NCI-H1092 (cell line): Measurements from ENCODE around the gene ANAPC13.

ENCODE experiments used
- DNase-seq: peaks from one replicate; lab custom pipeline; 2025; lab: John Stamatoyannopoulos, UW

Gene ANAPC13

DNA sequence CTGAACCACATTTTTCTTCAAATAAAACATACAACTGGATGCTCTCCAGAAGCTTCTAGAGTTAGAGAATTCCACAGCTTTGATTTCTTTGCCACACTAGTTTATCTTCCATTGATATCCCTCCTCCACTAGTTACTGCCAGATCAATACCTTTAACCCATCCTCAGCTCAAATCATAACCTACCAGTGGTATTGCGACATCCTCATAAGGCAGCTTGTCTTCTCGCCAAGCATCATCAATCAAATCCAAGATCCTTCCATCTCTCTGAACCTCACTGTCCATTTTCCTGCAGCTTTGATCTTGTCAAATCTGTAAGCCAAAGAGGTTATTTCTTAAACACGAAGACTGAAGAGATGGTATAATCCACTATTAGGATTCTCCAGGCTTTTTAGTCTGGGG is 3.2 kb downstream of the ANAPC13 start:
- DNase-seq = no peak

DNA sequence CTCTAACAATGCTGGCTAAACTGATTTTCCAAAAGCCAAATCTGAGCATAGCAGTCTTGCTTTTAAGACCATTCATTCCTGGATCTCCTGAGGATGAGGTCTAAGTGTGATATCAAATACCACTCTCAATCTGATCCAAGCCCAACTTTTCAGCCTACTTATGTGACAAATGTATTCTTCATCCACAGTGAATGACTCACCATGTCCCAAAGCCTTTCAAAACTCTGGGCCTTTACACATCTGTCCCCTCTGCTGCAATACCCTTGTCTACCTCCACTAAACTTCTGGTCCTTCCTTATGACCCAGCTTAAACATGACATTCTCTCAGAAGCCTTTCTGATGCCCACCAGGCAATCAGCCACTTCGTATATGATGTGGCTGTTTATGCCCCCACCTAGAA is 4.6 kb downstream of the ANAPC13 start:
- no peak for DNase-seq

DNA sequence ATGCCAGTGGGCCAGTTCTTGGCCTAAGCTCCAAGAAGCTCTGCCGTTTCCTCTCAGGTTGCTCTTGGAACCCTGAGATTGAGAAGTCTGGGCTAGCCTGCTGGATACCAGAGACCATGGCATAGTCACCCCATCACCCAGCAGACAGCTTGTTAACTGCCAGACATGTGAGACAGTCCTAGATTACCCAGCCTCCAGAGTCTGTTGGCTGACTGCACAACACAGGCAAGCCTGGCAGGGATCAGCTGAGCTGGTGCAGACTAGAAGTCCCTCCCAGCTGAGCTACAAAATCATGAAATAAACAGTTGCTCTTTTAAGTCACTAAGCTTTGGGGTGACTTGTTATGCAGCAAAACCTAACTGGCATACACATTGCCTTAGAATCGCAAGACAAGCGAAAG is 5.2 kb downstream of the ANAPC13 start:
- no peak for DNase-seq

DNA sequence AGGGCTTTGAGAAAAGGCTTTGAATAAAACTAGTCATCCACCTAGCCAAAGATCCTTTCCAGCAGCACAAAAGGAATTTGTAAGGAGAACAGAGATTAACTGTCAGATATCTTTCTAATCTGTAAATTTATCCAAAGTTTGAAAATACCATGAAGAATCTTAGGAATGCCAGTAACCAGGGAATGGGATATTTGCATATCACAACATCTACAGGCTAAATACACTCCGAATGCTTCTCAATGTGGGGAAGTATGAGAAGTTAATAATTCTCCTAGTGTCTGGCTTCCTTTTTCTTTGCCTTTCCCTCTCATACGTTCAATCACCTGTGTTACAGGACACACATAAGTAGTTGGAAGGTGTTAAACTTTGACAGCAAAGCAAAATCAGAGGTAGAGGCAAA is 7.8 kb downstream of the ANAPC13 start:
- DNase-seq = no peak

DNA sequence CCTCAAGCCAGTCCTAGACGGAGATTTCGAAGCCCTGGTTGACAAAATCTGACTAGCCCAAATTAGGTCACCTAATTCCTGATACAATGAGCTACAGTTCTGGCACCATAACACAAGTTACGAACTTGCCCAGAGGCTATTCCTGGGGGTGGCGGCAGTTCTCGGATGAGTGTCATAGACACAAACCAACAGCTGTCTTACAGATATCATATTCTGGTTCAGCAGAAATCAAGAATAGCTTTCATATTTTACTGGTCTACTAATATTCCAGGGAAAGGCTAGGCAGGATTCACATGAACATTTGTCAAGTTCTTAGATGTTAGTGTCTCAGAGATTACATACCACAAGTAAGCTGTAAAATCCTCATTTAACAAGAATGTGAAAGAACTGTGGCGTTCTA is 8.8 kb downstream of the ANAPC13 start:
- DNase-seq = no peak

DNA sequence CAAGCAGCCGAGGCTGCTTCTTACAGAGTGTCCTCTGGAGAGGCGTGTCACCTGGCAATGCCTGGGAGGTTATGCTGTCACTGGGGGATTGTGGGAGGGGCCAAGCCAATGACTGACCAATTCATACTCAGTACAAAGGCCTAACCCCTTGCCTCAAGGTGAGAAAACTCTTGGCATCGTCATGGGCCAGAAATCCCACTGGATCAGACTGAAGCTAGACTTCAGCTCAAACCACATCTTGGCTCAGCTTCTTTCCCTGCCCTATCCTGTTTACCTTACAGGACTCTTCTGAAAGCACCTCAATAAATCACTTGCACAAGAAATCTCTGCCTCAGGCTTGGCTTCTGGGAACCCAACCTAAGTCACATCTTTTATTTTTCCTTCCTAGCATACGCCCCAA is 9.5 kb downstream of the ANAPC13 start:
- DNase-seq = no peak

DNA sequence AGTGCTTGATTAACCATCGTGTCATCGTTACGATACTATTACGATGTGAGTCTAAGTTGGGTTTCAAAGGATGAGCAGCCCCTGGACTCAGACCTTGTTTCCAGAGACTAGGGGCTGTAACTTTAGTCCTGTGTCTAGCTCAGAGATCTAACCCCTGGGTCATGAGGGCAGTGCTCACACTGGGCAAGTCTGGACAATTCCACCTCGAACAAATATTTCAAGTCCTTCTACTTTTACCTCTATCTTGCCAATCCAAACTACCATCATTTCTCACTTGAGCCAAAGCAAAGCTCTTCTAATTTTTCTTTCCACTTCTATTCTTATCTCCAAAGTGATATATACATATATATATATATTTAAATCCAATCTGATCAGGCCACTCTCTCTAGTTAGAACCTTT is 10.8 kb downstream of the ANAPC13 start:
- no peak for DNase-seq

DNA sequence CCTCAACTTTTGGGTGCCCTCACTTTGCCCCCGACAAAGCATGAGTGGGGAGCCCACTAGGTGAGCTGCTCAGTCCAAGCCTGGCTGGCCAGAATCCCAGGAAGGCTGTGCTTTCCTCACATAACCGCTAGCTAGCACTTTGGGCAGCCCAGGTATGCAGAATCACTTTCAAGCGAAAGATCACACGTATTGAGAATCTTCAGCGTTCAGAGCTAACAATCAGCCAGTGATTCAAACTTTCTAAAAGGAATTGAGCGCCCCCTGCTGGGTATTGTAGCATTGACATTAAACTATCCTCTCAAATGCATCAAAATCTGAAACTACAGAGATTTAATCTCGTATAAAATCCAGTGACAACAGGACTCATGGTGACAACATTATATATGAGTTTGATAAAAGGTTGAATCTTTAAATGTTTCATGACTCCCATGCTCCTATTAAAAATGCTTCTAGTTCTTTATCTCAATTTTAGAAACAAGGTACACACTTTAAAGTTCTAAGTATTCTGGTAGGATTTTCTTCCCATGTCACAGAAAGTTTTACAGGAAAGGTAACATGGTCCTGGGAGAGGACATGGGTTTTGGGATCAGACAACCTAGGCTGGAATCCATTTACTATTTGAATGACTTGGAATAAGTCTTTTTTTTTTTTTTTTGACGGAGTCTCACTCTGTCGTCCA is 11.8 kb downstream of the ANAPC13 start:
- peak; percentile 69 for DNase-seq

DNA sequence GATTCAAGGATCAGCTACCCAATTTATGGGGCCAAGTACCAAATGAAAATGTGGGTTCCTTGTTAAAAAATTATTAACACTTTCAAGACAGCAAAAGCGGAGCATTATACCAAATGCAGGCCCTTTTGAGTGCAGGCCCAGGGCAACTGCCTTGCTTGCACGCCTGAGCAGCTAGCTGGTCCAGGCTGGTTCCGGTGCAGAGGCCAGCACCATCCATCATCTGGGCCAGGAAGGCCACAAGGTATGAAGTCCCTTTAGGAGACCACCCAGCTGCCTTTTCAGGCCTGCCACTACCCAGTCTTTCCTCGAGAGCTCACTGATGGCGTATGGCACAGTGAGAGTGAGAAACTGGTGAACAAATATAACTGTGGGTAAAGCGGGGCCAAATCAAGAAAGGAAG is 13.0 kb downstream of the ANAPC13 start:
- DNase-seq = no peak

DNA sequence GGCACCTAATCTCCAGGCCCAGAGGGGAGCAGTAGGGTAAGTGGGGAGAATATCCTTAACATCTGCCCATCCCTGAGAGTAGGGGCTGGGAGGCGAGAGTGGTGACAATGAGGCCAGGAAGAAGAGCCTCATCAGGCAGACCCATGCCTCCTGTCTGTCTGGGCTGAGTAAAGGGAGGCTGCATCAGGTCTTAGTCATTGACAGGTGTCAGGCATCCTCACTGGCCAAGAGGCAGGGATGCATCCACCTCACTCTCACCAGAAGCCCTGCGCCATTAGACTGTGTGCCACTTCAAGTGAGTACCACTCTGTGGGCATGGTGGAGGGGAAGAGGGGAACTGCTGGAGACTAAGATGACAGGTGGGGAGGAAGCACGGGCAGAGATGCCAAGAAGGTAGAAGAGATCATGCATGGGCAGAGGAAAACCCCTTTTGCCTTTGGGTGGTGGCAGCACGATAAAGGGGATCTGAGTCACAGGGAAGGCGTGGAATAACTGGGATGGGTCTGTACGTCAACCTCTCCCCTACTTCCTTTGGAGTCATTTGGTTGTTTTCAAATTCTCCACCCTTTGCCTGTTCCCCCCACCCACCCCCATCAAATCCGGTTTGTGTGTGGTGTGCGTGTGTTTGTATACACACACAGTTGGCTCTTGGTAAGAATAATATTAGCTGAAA is 14.1 kb downstream of the ANAPC13 start:
- no peak for DNase-seq

DNA sequence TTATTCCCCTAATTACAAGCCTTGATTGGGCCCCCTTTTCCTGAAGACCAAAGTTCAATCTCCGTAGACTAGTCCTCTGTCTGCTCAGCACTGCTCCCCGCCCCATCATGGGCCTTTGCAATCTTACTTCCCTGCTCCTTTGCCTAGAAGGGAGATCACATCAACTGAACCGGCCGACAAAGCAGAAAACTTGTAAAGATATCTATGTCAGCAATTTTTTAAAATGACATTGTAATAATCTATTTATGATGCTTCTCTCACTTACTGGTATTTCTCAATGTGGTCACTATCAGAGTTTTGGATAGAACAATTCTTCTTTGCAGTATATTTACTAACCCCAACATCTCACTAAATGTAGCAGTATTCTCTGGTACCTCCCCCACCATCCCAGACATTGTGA is 17.3 kb downstream of the ANAPC13 start:
- no peak for DNase-seq

DNA sequence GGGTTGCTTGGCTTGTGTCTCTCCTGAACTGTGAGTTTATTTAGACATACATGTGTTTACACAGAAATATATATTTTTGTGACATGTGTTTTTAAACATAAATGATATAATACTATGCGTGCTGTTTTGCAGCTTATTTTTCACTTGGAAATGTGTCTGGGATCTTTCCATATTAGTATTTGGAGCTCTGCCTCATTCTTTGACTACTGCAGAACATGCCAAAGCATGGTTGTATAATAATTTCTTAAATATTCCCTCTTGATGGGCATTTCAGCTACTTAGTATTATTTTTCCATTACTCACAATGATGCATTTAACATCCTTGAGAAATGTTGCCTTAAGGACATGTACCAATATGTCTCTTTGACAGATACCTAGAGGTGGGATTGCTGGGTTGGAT is 19.5 kb downstream of the ANAPC13 start:
- DNase-seq = no peak

DNA sequence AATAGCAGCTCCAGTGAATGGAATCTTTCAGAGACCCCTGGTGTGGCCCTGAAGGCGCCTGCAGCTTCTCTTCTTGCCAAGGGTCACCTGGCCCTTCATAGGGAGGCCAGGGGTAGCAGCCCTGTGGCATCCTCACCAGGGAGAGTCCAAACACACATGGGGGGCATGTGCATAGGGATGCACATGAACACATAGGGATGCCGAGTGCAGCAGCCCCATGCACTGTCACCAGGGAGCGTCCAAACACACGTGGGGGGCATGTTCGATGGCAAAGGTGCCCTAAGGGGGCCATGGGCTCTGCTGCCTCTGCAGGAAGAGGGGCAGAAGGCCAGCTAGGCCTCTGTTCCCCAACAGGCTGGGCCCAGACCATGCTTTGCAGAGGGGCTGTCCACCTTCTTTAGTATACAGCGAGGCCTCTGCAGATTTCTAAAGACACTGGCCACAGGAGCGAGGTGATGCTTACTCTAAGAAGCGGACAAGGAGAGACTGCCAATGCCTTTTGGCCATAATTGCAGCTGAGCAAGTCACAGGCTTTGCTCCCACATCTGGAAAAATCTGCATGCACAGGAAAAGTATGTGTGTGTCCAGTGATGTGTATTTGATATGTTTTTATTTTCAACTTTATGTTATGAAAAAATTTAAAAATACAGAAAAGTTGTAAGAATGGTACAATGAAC is 21.0 kb downstream of the ANAPC13 start:
- no peak for DNase-seq

DNA sequence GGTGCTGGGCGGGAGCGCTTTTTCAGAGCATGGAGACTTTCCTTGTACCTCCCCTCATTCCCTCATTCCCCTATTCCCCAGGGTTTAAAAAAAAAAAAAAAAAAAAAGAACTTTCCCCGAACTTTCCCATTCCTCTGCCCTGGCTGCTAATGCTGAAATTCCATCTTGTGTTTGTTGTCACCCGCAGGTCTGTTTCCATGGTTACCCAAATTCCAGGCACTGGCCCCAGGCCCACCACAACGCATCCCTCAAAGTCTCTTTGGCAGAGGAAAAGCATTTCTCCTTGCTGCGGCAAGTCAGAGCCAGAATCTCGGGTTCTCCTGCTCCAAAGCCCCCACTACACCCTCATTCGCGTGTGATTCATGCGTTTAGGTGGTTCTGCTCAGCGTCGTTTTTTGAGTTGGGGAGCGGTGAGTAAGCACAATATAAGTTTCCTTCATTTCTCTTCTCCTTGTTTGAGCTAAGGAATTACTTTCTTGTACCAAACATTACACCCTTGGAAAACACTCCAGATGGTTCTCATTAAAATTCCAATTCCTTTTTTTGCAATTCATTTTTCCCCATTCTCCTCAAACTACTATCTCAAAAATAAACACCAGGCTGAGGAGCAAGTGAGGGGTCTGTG is 21.6 kb downstream of the ANAPC13 start:
- DNase-seq = no peak

DNA sequence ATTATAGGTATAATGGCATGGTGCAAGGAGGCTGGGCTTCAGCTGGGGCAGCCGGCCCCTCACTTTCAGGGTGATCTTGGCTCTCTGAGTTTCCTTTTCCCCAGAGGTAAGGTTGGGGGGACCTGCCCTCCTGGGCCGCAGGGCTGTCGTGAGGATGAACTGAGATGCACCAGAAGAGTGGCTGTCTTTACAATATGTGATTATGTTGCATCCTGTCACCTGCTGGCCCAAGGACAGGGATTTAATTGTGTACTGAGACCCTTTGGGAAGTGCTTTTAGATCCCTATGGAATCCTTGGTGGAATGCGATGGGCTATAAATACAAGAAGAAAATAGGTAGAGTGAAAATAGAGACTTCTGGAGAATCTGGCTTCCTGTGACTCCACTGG is 22.1 kb downstream of the ANAPC13 start:
- DNase-seq = no peak

DNA sequence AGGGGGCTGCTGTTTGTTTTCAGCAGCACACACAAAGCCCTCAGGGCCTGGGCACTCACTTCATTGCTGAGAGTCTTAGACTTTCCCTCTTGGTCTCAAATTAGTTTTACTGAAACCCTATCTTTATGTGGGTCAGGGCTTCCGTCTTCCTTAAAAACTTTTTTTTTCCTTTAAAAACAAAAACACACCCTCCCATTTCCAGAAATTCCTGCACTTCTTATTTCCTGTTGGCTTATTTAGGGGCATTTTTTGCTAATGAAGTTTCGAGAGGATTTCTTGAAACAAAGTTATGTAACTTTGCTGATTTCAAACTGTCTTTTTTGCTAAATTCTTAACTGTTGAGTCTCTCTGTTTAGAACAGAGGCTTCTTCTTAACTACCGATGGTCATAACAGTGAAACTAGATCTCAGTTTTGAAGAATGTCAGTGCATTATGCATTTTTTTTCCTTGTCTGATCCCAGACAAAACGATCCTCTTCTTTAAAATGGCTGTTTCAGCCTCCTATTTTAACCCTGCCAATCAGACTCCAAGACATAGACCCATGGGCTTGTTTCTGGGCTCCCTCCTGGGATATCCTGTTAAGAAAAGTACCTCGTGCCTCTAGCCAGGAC is 23.3 kb downstream of the ANAPC13 start:
- no peak for DNase-seq

DNA sequence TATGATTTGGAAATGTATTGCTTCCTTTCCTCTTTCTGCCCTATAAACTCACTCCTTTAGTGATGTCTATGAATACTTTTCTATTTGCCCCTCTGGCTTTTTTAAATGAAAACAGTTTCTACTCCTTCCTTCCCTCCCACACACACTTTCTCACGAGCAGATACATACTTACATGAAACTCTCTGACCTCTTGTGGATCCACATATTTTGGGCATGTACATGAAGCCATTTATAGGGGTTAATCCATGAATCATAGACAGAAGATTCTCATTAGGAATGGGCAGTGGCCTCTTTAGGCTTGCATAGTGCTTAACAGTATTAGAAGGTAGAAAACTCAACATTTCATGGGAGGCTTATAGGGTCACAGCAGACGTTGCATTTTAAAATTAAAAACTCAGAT is 24.8 kb downstream of the ANAPC13 start:
- no peak for DNase-seq

DNA sequence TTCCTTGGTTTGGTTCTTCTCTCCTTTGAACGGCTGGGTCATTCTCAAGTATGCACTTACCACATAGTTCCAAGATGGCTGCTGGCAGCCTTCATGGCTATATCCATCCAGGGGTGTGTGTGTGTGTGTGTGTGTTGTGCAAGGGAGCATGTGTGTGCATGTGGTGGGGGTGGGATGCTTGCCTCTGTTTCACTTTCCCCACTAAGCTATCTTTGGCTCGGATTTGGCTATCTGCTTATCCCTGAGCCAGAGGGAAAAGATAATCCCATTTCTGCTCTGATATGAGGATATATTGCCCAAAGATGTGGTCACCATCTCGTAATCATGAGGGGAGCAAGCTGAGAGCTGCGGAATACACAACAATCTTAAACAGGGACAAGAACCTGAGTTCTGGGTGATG is 26.2 kb downstream of the ANAPC13 start:
- no peak for DNase-seq

DNA sequence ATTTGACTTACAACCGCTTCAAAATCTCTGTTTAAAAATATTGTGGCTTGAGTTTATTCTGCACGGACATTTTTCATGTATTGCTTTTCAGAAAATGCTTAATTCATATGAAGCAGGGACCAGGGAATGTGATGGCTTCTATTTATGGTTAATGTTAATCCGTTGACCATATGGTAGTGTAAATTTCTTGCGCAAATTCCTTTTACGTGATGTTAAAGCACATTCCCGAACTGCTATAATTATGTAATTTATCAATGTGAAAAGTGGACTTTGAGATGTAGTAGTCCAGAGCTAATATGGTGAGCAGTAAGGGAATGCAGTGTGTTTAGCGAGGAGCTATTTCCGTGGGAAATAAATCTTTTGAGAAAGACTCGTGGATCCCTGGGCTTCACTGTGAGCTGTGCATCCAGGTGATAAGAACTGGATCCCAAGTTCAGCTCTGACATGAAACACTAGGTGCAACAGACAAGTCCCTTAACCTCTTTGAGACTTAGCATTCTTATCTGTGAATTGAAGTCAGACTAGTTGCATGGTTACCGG is 27.3 kb downstream of the ANAPC13 start:
- DNase-seq = no peak

DNA sequence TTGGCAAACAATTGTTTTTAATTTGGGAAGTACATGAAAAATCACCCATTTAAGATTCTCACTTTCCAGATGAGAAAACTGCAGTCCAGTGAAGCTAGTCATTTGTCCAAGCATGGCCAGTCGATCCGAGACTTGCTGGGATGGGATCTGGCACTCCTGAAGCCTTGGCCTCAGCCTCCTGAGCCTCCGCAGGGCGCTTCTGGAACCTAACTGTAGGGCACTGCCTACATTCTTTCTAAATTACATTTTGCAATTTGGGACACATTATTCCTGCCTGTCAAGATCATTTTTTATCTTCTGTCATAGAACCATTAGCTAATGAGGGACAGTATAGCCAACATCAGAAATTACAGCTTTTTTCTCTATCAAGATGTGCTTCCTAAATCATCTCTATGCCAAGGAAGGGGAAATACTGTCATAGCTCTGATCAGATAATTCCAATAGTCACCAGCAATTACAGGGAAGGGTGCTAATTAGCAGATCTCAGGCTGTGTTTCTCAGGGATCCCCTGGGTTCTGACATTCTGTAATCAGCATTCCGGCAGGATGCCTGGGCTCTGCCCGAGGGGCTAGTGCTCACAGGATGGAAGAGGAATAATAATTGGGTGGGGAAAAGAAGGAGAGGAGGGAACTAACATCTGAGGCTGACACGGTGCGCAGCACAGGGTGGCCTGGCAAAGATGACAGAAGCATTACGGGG is 28.3 kb downstream of the ANAPC13 start:
- no peak for DNase-seq

DNA sequence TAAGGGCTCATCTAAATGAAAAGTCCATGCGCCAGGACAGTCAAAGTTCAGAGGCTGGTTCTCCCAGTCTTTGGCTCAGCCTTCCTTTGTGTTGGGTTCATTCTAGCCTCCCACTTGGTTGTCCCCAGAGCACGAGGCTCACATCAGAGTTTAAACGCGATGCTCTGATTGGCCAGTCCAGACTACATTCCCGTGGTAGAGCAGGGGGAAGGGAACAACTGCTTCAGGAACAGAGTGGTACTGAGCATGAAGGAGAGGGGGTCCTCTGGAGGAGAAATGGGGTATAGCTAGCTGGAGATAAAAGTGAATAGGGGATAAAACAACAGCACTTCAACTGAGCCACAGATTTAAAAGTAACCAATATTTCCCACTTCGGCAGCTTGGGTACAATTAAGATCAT is 32.2 kb downstream of the ANAPC13 start:
- DNase-seq = no peak

DNA sequence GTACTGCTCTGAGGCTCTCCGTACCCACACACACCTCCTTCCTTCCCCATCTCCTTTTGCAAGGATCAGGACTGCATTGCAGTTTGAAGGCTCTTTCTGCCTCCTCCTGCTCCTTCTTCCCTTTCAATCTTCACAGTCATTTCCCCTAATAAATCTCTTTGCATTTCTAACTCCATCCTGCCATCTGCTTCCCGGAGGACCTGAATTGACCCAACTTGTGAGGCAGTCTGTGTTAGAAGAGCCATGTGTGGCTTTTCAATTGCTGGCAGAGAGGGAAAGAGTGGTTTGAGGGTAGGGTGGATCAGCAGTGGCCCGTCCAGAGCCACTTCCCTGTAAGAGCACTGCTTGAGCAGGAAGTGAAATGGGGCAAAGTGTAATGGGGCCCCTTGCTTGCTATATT is 35.8 kb downstream of the ANAPC13 start:
- no peak for DNase-seq
